PC-9 (cell line): Measurements from ENCODE around the gene GADD45G.

Experiments
- CTCF ChIP-seq: fragments of 200-600 bp; sonication (generic); conservative IDR thresholded peaks from 2 replicates; pipeline ENCODE4 v1.6.1; 2017; ENCODE audit warnings: mixed run types, antibody characterized with exemption, mild to moderate bottlenecking, moderate library complexity
- EZH2 ChIP-seq: fragments of 200-600 bp; sonication (generic); IDR thresholded peaks from 2 replicates; pipeline ENCODE4 v1.8.0; 2017; ENCODE audit warnings: antibody characterized with exemption, low read depth

- TF ChIP-seq CTCF: no peak
- TF ChIP-seq EZH2: no peak
These were observed 42.5 kb upstream of the GADD45G start for GRCh38 chr9:89562186-89562814.
